HG03521 (cell line): ENCODE results near the gene PTGES2.
"Not testable (repeated sequence)": the region's sequence is repeated elsewhere in the genome, so short reads cannot be mapped to it uniquely, and the experiment has no call there.

Source experiments
- ATAC-seq: cut with Tn5 transposase; IDR thresholded peaks from one replicate; pipeline ENCODE4 v1.9.1; 2021; ENCODE audit warnings: mild to moderate bottlenecking, moderate library complexity; ENCODE audit not compliant: unreplicated experiment

Gene PTGES2

GRCh38 chr9:128139621-128140020 is 12.1 kb upstream of the PTGES2 start:
- no peak for ATAC-seq

- no peak for ATAC-seq
These were observed 10.5 kb upstream of the PTGES2 start for GRCh38 chr9:128138001-128138400.

GRCh38 chr9:128136816-128137793 is 9.6 kb upstream of the PTGES2 start:
- no peak for ATAC-seq

GRCh38 chr9:128135561-128135960 is 8.0 kb upstream of the PTGES2 start:
- not testable (repeated sequence) for ATAC-seq

- not testable (repeated sequence) for ATAC-seq
These were observed 4.6 kb upstream of the PTGES2 start for GRCh38 chr9:128132139-128132538.

GRCh38 chr9:128131346-128131745 is 3.8 kb upstream of the PTGES2 start:
- ATAC-seq: not testable (repeated sequence)

GRCh38 chr9:128130651-128131050 is 3.1 kb upstream of the PTGES2 start:
- not testable (repeated sequence) for ATAC-seq

GRCh38 chr9:128129976-128130590 is 2.6 kb upstream of the PTGES2 start:
- ATAC-seq: not testable (repeated sequence)

- ATAC-seq: no peak
These were observed 1.5 kb upstream of the PTGES2 start for GRCh38 chr9:128128836-128129590.

GRCh38 chr9:128127990-128128835 is 684 bp upstream of the PTGES2 start:
- ATAC-seq: peak; percentile 57

- ATAC-seq: no peak
These were observed 1.8 kb downstream of the PTGES2 start for GRCh38 chr9:128125580-128126354.

- ATAC-seq: no peak
These were observed 2.5 kb downstream of the PTGES2 start for GRCh38 chr9:128124873-128125579.

GRCh38 chr9:128124451-128124850 is 3.1 kb downstream of the PTGES2 start:
- ATAC-seq: no peak

- no peak for ATAC-seq
These were observed 4.0 kb downstream of the PTGES2 start for GRCh38 chr9:128123451-128124080.

- ATAC-seq: no peak
These were observed 4.7 kb downstream of the PTGES2 start for GRCh38 chr9:128122809-128123175.

GRCh38 chr9:128121924-128122808 is 5.4 kb downstream of the PTGES2 start:
- ATAC-seq: no peak

GRCh38 chr9:128121466-128121810 is 6.1 kb downstream of the PTGES2 start:
- ATAC-seq: no peak
